HG02943 (cell line): ENCODE measurements around the gene RBFOX2.

Source experiments
- ATAC-seq: cut with Tn5 transposase; IDR thresholded peaks from one replicate; pipeline ENCODE4 v1.9.1; 2021; ENCODE audit warnings: mild to moderate bottlenecking, low read depth, moderate library complexity; ENCODE audit not compliant: unreplicated experiment

RBFOX2 gene

DNA sequence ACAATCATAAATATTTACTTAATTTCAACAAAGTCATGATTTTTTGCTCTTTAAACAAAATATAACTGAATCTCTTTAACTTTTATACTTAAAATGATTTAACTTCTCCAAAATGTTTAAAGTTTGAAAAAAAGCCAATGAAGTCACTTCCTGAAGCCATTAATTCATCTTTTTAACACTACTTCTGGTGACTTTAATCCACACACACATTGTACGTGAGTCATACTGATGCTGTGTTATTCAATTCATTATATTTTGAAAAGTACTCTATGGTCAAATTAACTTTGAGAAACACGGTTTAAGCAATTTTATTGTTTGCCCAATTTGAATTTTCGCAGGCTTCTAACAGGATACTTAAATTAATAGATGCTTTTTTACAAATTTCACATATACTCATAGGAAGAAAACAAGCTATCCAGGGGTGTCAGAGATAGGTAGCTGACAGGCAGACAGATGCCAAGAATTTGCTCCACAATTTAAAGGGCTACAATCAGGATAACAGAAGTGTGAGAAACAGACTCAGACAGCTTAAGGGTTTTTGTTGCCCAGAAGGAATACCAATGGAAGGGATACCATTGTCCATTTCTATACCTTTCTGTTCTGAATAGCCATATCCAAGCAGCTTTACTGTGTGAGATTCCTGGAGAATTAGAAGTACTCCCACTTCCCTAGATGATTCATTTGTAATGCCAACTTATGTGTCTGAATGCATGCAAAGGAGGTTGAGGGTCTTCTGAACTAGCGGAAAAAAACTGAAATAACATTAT is 118.4 kb downstream of the RBFOX2 start:
- ATAC-seq: no peak

DNA sequence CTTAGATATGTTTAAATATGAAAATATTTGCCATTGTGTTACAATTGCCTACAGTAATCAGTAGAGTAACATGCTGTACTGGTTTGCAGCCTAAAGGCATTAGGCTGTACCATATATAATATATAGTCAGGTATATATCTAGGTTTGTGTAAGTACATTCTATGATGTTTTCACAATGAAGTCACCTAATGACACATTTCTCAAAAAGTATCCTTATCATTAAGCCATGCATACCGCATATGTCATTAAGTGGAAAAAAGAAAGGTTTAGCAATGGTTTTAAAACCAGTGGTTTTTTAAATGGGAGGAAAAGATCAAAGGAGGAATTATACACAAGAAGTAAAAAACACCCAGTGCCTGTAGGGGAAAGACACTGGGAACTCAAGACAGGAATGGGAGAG is 122.7 kb downstream of the RBFOX2 start:
- ATAC-seq: no peak

DNA sequence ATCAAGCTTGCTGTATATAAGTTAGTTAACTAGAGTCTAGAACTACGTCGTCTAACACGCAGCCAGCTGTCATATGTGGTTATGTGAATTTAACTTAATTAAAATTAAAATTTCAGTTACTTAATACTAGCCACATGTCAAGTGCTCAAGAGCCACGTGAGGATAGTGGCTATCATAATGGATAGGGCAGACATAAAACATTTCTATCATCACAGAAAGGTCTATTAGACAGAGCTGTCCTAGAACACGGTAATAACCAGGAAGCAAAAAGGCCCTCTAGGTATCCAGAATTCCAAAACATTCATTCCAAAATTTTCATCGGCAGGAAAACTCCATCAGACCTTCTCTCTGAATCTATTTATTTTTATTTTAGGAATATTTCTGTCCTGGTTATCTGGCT is 123.9 kb downstream of the RBFOX2 start:
- ATAC-seq: no peak

DNA sequence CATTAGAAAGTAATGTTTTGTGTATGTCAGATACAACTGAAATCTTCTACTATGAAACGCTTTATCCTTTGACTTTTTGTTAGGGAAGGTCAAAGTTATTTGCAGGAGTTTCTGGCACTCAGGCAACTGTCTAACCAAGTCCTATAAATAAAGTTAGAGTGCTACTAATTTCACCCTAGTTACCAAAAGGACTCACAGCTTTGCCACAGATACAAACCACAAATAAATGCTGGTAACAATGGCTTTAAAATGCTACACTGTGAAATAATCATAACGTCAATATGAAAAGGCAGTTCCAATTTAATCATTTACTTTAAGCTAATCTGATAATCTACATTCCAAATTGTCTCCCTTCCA is 124.3 kb downstream of the RBFOX2 start:
- no peak for ATAC-seq

DNA sequence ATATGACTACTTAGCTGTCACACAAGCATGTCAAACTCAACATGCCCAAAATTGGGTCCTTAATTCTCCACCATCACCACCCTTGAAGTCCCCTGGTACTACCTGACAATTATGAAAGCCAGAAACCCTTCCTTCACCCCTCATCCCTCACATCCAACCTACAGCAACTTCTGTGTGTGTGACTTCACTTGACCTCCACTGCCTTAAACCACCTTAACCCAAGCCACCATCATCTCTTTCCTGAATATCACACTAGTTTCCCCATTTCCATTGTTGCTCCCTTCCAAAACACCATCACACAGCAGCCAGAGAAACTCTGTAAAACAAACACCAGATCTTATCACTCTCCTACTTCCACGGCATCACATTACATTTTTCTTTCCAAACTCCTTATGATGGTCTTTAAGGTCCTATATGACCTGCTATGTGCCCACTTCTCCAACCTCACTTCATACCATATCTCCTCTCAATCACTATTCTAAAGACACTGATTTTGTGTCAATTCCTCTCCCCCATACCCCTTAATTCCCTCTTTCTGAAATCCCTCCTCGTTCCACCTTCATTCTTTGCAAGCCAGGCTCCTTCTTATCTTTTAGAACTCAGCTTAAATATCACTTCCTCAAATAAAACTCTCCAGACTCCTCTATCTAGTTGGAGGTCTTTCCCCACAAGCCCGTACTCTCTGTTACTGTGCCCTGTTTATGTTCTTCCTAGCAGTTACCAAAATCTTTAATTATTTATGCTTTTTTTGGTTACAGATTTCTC is 124.9 kb downstream of the RBFOX2 start:
- no peak for ATAC-seq

DNA sequence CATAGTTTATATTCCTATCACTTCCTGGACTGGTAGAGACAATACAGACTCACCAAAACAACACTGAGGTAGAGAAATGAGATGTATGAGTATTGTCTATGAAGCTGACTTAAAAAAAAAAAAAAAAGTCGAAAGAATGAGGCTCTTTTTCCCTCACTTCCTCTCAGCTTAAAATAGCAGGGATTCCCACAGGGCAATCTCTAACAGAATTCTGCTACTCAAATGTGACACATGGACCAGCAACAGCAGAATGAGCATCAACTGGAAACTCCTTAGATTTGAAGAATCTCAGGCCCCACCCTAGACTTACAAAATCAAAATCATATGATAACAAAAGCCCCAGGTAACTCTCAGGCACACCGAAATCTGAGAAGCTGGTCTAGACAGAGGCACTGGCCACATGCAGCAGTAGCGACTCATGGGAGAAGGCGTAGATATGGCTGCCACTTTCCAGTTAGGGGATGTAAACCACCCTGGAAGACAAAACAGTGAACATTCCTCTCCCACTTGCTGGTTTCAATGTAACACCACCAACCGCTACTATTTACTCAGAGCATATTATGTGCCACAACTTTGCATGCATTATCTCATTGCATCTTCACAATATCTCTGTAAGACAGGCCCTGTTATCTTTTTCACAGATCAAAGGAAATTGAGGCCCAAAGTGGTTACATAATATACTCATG is 128.0 kb downstream of the RBFOX2 start:
- ATAC-seq: no peak

DNA sequence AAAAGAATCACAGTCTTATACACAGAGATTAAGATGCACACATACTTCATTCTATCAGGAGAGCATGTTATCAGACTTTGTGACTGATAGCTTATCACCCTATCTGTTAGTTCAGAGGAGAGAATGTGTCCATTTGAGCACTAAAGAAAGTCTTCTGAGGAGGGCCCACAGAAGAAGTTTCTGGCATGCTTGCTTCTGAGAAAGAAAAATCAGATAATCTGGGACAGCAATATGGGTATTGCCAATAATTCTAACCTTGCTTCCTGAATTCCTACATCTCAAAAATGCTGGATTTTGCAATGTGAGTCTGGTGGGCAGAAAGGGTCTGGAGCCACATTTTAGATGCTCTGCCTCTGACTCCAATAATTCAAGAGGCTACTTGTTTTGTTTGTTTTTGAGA is 128.9 kb downstream of the RBFOX2 start:
- ATAC-seq: no peak

DNA sequence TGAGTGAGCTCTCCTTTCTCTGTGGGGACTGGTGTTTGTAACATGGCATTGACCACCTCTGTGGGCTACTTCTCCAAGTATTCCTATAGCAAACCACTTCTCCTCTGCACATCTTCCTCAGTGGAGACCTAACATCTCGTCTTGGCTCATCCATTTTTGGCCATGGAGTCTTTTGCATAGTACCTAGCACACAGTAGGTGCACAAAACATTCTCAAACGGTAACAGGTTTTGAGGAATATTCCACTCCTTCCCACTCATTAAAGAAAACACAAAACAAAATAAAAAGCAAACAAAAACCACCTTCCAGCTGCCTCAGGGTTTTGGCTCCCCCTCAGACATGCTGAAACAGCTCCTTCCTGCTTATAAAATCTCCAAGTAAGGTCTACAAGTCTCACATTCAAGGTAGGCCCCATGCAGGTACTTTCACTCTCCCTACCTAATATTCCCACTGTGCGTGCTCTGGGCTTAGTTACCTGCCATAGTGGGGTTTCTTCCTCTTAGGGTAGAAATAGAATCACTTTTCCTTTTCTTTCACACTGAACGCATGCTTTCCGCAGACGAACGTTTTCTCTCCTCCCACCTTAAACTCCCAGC is 132.4 kb downstream of the RBFOX2 start:
- no peak for ATAC-seq

DNA sequence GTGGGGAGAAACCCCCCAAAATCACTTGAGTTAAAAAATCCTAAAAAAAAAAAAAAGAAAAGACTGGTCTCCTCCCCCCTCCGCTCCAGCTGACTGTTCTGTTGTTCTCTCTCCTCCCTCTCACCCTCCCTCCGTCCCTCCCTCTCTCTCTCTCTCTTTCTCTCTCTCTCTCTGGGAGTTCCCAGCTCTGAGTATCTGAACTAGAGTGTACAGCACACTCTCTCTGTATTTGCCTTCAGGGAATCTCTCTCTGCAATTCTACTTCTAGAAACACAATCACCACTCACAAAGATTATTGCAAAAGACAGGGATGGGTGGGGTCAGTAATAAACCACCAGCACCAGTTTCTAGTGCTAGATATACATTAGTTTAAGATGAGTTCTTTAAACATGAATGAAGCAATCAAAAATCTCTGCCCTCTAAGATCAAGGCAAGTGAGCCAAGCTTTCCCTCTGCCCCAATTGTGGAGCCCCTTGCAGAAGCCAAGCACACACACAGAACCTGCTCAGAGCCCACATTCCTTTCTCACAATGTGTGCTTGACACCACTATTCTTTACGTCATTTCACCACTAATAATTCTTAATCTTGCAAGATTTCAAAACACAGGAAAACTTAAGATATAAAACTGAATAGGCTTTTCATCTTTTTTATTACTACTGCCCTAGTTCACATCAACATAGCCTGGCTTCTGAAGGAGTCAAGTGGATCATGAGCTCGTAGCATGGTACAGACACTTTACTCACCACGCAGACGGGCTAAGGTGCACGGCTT is 133.5 kb downstream of the RBFOX2 start:
- no peak for ATAC-seq

DNA sequence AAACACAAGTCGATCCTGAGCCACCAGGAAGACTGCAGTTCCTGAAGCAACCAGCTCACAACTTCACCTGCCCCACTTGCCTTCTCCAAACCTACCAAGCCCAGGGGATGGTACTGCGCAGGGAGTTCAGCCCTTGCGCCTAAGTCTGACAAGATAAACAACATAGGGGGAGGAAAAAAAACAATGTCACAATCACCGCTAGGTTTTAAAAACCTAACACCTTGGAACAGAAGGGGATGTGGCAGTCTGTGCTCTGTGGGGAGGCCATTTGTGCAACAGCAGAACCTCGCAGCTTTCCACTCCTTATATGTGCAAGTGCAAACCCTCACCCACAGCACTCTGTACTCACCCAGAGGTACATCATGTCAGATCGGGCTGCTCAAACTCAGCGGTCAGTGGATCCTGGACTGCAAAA is 134.2 kb downstream of the RBFOX2 start:
- ATAC-seq: no peak

DNA sequence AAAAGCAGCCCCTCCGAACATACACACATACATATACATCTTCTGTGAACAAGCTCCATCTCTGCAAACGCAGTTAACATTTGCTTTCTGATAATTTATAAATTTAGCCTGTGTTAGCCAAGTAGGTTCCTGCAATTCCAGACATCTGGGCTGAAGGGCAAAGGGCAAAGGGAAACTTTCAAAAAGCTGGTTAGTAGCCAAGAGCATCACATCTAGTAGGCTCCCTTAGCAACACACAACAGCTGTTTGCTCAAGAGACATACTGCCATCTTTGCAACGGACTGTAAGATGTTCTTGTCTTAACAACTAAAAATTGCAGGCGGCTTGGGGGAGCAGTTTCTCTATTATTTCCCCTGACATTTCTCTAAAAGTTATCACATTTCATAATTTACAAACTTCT is 134.9 kb downstream of the RBFOX2 start:
- ATAC-seq: no peak

DNA sequence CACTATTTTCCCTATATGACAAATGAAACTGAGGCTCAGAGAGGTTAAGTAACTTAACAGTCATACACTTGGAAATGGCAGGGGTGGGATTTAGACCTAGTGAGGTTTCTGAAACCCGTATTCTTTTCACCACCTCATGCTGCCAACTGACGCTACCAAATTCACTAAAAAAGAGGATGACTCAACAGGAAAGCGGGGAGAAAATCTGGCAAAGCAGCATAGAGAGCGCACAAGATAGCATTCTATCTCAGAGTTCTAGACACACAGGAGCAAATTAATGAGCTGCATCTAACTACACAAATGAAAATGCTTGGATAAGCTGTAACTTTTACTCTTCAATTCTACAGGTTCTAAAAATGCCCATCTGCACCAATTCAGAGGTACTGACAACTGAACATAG is 136.4 kb downstream of the RBFOX2 start:
- ATAC-seq: no peak

DNA sequence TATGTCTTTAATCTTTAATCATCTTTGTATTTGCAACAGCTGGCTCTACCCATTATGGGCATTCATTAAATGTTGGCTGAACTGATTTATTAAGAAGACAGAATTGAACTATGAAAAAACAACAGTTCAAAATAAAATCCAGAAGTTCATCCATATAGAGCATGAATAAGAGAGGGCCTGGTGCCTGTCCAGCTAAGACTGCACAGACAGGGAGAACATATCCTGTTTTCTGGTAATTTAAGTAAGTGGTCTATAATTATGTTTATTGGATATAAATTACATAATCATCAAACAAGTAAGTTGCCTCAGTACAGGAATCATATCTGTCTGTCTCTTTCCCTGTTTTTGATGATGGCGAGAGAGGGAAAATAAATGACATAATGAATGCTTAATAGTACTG is 137.2 kb downstream of the RBFOX2 start:
- no peak for ATAC-seq

DNA sequence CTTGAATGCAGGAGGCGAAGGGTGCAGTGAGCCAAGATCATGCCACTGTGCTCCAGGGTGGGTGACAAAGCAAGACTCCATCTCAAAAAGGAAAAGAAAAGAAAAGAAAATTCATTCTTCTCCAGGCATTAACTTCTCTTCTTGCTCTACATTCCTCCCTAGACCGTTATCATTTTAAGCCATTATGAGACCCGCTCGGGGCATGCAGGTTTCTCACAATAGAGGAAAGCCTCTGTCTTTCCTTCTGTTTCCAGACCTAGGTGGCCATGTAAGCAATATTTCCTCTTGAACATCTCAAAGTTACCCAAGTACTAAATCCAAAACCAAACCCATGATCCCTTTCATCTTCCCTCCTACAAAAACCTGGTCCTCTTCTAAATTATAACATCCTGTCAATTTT is 139.6 kb downstream of the RBFOX2 start:
- no peak for ATAC-seq

DNA sequence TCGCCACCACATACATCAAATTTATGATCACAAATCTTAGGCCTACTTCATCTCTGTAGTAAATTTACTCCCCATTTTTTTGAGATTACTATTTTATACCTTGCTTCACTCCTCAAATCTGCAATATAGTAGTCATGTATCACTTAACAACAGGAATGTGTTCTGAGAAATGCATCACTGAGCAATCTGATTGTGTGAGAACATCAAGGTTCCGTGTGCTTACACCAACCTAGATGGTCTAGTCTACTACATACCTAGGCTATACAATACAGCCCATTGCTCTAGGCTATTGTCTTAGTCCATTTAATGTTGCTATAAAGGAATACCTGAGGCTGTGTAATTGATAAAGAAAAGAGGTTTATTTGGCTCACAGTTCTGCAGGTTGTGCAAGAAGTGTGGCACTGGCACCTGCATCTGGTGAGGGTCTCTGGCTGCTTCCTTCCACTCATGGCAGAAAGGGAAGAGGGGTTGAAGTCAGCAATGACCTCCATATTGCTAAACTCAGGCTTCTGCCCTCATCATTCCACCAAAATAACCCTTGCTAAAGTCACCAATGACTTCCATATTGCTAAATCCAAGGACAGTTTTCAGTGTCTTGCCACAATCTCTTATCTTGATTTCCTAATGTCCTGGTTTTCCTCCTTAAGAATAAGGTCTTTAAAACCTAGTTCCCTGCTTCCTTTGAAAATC is 140.3 kb downstream of the RBFOX2 start:
- ATAC-seq: no peak

DNA sequence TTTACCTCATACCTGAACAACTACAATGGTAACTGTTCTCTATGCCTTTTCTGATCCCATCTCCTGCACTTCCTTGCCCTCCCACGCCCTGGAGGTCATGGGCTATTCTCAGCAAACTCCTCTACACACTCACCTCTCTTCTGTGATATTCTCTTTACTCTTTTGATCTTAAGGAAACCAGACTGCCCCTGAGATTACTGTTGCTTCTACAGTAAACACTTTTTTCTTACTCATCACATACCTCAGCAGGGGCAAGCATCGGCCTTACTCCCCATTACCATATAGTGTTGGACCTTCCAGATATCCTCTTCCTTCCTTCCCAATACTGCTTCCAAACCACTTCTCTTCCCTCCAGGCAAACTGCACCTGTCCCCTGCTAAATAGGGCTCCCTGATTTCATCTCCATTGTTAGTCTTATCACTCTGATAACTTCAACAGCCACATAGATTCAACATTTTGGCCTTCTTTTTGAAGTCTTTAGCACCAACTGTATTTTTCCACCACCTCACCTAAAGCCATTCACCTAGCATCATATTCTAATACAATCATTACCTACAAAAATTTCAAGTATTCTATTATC is 141.2 kb downstream of the RBFOX2 start:
- no peak for ATAC-seq

DNA sequence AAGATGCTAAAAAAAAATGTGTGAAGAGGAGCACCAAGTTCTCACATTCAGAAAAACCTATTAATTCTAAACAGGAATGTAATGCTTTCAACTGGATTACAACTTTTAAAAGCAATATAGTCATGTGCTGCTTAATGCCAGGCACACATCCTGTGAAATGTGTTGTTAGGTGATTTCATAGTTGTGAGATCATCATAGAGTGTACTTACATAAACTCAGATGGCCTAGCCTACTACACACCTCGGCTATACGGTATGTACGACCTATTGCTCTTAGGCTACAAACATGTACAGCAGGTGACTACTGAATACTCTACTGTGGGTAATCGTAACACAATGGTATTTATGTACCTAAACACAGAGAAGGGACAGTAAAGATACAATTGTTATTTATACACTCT is 142.3 kb downstream of the RBFOX2 start:
- no peak for ATAC-seq

DNA sequence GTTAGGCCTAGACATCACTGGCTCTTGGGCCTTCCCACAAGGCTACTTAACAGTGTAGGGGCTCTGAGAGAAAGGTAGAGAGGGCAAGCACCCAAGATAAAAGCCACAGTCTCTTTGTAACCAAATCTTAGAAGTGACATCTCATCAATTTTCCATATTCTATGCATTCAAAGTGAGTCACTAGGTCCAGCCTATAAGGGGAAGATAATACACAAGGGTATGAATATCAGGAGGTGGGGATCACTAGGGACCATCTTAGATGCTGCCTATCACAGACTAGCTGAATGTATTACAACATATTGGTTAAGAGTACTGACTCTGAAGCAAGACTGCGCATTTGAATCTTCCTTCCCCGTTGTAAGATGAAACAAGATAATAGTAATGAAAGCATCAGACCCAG is 144.1 kb downstream of the RBFOX2 start:
- ATAC-seq: no peak

DNA sequence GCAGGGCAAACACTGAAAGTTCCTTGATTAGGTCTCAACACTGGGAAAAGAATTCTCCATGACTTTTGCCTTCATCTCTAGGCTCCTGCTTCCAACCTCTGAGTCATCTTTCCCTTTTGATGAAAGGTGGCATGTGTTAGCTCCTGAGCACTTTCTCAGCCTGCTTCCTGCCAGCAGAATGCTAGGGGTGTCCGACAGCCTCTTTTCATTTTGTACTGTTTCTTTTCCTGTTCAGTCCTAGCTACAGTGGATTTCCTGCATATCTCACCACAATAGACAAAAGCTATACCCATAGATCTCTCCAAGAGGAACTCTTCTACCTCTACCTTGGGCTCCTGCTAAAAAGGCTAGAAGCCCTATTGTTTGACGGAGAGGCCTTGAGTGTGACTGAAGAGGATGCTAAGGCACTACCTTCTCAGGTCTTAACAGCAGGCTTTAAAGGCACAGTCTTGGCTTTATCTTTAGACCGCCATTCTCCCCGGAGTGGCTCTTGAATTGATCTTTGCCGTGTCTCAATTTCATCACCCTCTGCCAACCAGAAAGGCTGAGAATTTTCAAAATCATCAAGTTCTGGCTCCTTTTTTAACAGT is 145.5 kb downstream of the RBFOX2 start:
- no peak for ATAC-seq
